Measurements from ENCODE around the gene KLRK1.

The KLRK1 gene

GRCh38 chr12:10366875-10367274 is 23.0 kb downstream of the KLRK1 start:
- peak; percentile 4 for TF ChIP-seq CTCF (IDR thresholded peaks at IDR 0.05; ENCODE audit: insufficient read depth, low read depth, low read length, missing control alignments)
- H3K4me3 ChIP-seq (ENCODE audit: low read depth, low read length): no peak overlapping the region
- DNase-seq (ENCODE audit: low read depth): no peak

GRCh38 chr12:10365696-10366405 is 24.0 kb downstream of the KLRK1 start:
- H3K4me3 ChIP-seq (ENCODE audit: low read depth, low read length): no peak overlapping the region
- TF ChIP-seq CTCF (IDR thresholded peaks at IDR 0.05; ENCODE audit: insufficient read depth, low read depth, low read length, missing control alignments): no peak
- DNase-seq (ENCODE audit: low read depth): no peak

GRCh38 chr12:10364815-10365622 is 24.8 kb downstream of the KLRK1 start:
- peak overlapping the region; percentile 60 for H3K4me3 ChIP-seq (ENCODE audit: low read depth, low read length)
- TF ChIP-seq CTCF (IDR thresholded peaks at IDR 0.05; ENCODE audit: insufficient read depth, low read depth, low read length, missing control alignments): no peak
- peak; percentile 81 for DNase-seq (ENCODE audit: low read depth)

GRCh38 chr12:10363914-10364814 is 25.7 kb downstream of the KLRK1 start:
- peak; percentile 89 for DNase-seq (ENCODE audit: low read depth)
- H3K4me3 ChIP-seq (ENCODE audit: low read depth, low read length): peak overlapping the region; percentile 60
- TF ChIP-seq CTCF (IDR thresholded peaks at IDR 0.05; ENCODE audit: insufficient read depth, low read depth, low read length, missing control alignments): no peak

GRCh38 chr12:10363658-10363913 is 26.3 kb downstream of the KLRK1 start:
- no peak for TF ChIP-seq CTCF (IDR thresholded peaks at IDR 0.05; ENCODE audit: insufficient read depth, low read depth, low read length, missing control alignments)
- DNase-seq (ENCODE audit: low read depth): no peak
- peak overlapping the region; percentile 60 for H3K4me3 ChIP-seq (ENCODE audit: low read depth, low read length)

- TF ChIP-seq CTCF (IDR thresholded peaks at IDR 0.05; ENCODE audit: insufficient read depth, low read depth, low read length, missing control alignments): no peak
- DNase-seq (ENCODE audit: low read depth): peak; percentile 35
- H3K4me3 ChIP-seq (ENCODE audit: low read depth, low read length): no peak overlapping the region
These were observed 26.8 kb downstream of the KLRK1 start for GRCh38 chr12:10362828-10363657.

Measured in GM12865 (cell line).